ENCODE data around the gene IRGQ. TPM values are rescaled to one million over a fixed set of nuclear protein-coding genes. Genes with fewer than 3 reads are reported as not detected.

The IRGQ gene
- total RNA-seq, 1 donor from 2014 or later = 27.4 TPM

DNA sequence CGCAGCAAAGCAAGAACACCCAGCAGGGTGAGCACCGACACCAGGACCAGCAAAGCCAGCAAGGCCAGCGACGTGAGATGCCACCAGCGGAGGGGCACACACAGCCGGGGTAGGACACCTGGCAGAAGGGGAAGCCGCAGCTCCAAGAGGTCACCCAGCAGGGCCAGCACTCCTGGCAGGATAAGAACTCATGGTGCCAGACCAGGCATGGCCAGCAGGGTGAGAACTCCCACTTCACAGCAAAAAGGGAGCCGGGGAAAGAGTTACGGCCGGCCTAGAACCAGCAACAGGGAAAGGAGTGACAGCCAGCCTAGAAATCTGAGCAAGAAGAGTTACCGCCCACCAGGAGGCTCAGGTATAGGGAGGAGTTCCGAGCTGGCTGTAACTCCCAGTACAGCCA, 16.4 kb upstream of the IRGQ start:
- Histone ChIP-seq H3K27ac (no peak overlapping the region), H3K4me3 (no peak overlapping the region), H3K9ac (no peak overlapping the region), H4K20me1 (ENCODE audit: low read depth) (peaks cover 6% of the 10 kb centered on the region), H3K36me3 (no peaks in the 10 kb centered on the region), H3K27me3 (no peaks in the 10 kb centered on the region), H3F3A (ENCODE audit: low read depth) (no peaks in the 10 kb centered on the region), H3K9me3 (ENCODE audit: low read depth) (no peaks in the 10 kb centered on the region), H3K4me1 (no peaks in the 10 kb centered on the region), H2AFZ (replicated peaks) (no peak overlapping the region), H3K4me2 (no peak overlapping the region), H3K79me2 (ENCODE audit: low read depth) (peaks cover 68% of the 10 kb centered on the region)
- Mint-ChIP-seq H3K27me3 (ENCODE audit: insufficient read depth, low read depth) (peaks cover 2% of the 10 kb centered on the region), H3K4me3 (no peak overlapping the region), H3K4me1 (peaks cover 12% of the 10 kb centered on the region), H3K27ac (no peak overlapping the region), H3K36me3 (peaks cover 31% of the 10 kb centered on the region), H3K9me3 (no peaks in the 10 kb centered on the region)
- TF ChIP-seq EZH2 (IDR thresholded peaks at IDR 0.05) (no peak), EZH2phosphoT487 (IDR thresholded peaks at IDR 0.05) (no peak)
- TF ChIP-seq, protein P1, sequence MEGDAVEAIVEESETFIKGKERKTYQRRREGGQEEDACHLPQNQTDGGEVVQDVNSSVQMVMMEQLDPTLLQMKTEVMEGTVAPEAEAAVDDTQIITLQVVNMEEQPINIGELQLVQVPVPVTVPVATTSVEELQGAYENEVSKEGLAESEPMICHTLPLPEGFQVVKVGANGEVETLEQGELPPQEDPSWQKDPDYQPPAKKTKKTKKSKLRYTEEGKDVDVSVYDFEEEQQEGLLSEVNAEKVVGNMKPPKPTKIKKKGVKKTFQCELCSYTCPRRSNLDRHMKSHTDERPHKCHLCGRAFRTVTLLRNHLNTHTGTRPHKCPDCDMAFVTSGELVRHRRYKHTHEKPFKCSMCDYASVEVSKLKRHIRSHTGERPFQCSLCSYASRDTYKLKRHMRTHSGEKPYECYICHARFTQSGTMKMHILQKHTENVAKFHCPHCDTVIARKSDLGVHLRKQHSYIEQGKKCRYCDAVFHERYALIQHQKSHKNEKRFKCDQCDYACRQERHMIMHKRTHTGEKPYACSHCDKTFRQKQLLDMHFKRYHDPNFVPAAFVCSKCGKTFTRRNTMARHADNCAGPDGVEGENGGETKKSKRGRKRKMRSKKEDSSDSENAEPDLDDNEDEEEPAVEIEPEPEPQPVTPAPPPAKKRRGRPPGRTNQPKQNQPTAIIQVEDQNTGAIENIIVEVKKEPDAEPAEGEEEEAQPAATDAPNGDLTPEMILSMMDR (IDR thresholded peaks at IDR 0.05) = no peak
- DNase-seq (ENCODE audit: low spot score) = no peak

DNA sequence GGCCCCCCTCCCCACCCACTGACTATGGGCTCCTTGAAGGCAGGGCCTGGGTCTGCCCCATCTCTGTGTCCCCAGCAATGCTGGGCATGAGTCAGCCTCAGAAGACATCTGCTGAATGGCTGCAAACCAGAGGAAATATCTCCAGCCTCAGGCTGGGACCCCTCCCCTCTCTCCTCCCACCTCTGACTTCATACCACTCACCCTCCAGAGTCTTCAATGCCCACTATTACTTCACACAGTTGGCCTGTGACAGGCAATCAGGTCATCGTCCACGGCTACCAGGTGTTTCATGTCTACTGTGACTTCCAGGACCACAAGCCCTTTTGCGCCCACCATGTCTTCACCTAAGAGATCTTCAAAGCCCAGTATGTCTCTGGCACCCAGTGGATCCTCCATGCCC, 15.9 kb upstream of the IRGQ start, which contains the start of gene SRRM5:
SRRM5 (plus strand) TSS at position 301 of the 400 bp plus-strand sequence; CDS start at position 335, 34 bp downstream.
- Histone ChIP-seq H3K4me3 (no peak within 1 kb of the TSS), H4K20me1 (ENCODE audit: low read depth) (peaks cover 6% of the 10 kb centered on the region), H3K4me2 (no peak within 1 kb of the TSS), H3F3A (ENCODE audit: low read depth) (no peaks in the 10 kb centered on the region), H3K9ac (no peak within 1 kb of the TSS), H3K27me3 (no peaks in the 10 kb centered on the region), H3K9me3 (ENCODE audit: low read depth) (no peaks in the 10 kb centered on the region), H3K36me3 (no peaks in the 10 kb centered on the region), H2AFZ (replicated peaks) (no peak within 1 kb of the TSS), H3K4me1 (no peaks in the 10 kb centered on the region), H3K27ac (no peak within 1 kb of the TSS), H3K79me2 (ENCODE audit: low read depth) (peaks cover 62% of the 10 kb centered on the region)
- TF ChIP-seq, protein P1 (IDR thresholded peaks at IDR 0.05) = no peak
- TF ChIP-seq EZH2phosphoT487 (IDR thresholded peaks at IDR 0.05) (no peak), EZH2 (IDR thresholded peaks at IDR 0.05) (no peak)
- peaks cover 12% of the 10 kb centered on the region for H3K4me1 Mint-ChIP-seq
- peak within 1 kb of the TSS; percentile 92 for H3K27ac Mint-ChIP-seq
- H3K36me3 Mint-ChIP-seq = peaks cover 36% of the 10 kb centered on the region
- H3K27me3 Mint-ChIP-seq (ENCODE audit: insufficient read depth, low read depth) = peaks cover 2% of the 10 kb centered on the region
- H3K4me3 Mint-ChIP-seq = peak within 1 kb of the TSS; percentile 49
- no peaks in the 10 kb centered on the region for H3K9me3 Mint-ChIP-seq
- DNase-seq (ENCODE audit: low spot score) = no peak

DNA sequence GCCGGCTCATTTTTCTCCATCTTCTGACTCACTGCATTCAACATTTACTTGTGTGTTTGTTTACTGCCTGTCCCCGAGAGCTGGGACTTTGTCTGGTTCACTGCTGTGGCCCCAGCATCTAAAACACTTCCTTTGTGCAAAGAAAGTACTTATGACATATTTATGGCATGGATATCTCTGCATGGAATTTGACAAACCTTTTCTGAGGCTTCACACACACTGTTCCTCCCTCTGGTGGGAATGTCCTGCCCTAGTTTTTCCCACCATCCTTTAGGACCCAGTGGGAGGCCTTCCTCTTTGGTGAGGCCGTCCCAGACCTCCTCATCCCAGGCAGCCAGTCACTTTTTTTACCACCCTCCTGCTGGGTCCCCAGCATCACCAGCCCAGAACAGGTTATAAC, 14.6 kb upstream of the IRGQ start:
- Mint-ChIP-seq H3K4me1 (peaks cover 12% of the 10 kb centered on the region), H3K4me3 (no peak overlapping the region), H3K27me3 (ENCODE audit: insufficient read depth, low read depth) (peaks cover 2% of the 10 kb centered on the region), H3K27ac (peak overlapping the region; percentile 28), H3K9me3 (no peaks in the 10 kb centered on the region), H3K36me3 (peaks cover 35% of the 10 kb centered on the region)
- no peak overlapping the region for H2AFZ ChIP-seq (replicated peaks)
- H3K79me2 ChIP-seq (ENCODE audit: low read depth) = peaks cover 49% of the 10 kb centered on the region
- H4K20me1 ChIP-seq (ENCODE audit: low read depth) = peaks cover 6% of the 10 kb centered on the region
- H3K4me3 ChIP-seq = no peak overlapping the region
- TF ChIP-seq EZH2phosphoT487 (IDR thresholded peaks at IDR 0.05) (no peak), EZH2 (IDR thresholded peaks at IDR 0.05) (no peak)
- TF ChIP-seq, protein P1 (IDR thresholded peaks at IDR 0.05) = no peak
- no peaks in the 10 kb centered on the region for H3K4me1 ChIP-seq
- no peak for DNase-seq (ENCODE audit: low spot score)
- no peaks in the 10 kb centered on the region for H3K9me3 ChIP-seq (ENCODE audit: low read depth)
- H3F3A ChIP-seq (ENCODE audit: low read depth) = no peaks in the 10 kb centered on the region
- no peaks in the 10 kb centered on the region for H3K36me3 ChIP-seq
- H3K9ac ChIP-seq = peak overlapping the region; percentile 49
- H3K27ac ChIP-seq = no peak overlapping the region
- no peak overlapping the region for H3K4me2 ChIP-seq
- no peaks in the 10 kb centered on the region for H3K27me3 ChIP-seq
